ENCODE results near the gene WNK2. TPM values are rescaled to one million over a fixed set of nuclear protein-coding genes. Genes with fewer than 3 reads are reported as not detected.

The WNK2 gene
- total RNA-seq, 1 donor from 2014 or later: 1.9 TPM

GRCh38 chr9:93255994-93256877 lies 72.3 kb downstream of the WNK2 start:
- TF ChIP-seq EZH2 (IDR thresholded peaks at IDR 0.05; ENCODE audit: insufficient read depth, low read length) (no peak), CTCF (IDR thresholded peaks at IDR 0.05; ENCODE audit: insufficient read depth, low read depth, low read length) (no peak)
- Histone ChIP-seq H4K20me1 (ENCODE audit: insufficient read depth, low read length) (no peaks in the 10 kb centered on the region), H3K79me2 (ENCODE audit: insufficient read depth, low read length) (no peaks in the 10 kb centered on the region), H3K27me3 (ENCODE audit: insufficient read depth, low read length) (no peaks in the 10 kb centered on the region), H3K27ac (ENCODE audit: low read depth, low read length) (no peak overlapping the region), H3K9ac (ENCODE audit: low read length) (no peak overlapping the region), H3K4me3 (ENCODE audit: insufficient read depth, low read depth, low read length) (no peak overlapping the region), H3K4me1 (ENCODE audit: insufficient read depth, low read length) (no peaks in the 10 kb centered on the region), H3K4me2 (ENCODE audit: low read length) (no peak overlapping the region), H2AFZ (ENCODE audit: low read depth, low read length) (no peak overlapping the region), H3K9me3 (ENCODE audit: insufficient read depth, low read depth, low read length) (no peaks in the 10 kb centered on the region), H3K36me3 (ENCODE audit: insufficient read depth, low read length) (no peaks in the 10 kb centered on the region)
- FAIRE-seq: no peak
- Mint-ChIP-seq H3K9me3 (ENCODE audit: unreplicated experiment) (no peaks in the 10 kb centered on the region), H3K4me1 (ENCODE audit: low read depth, unreplicated experiment) (no peaks in the 10 kb centered on the region), H3K36me3 (ENCODE audit: low read depth, unreplicated experiment) (no peaks in the 10 kb centered on the region), H3K27ac (ENCODE audit: unreplicated experiment) (no peak overlapping the region), H3K27me3 (ENCODE audit: low read depth, unreplicated experiment) (peaks cover 57% of the 10 kb centered on the region), H3K4me3 (ENCODE audit: unreplicated experiment) (no peak overlapping the region)
- DNase-seq (ENCODE audit: low read depth): no peak

- Mint-ChIP-seq H3K27me3 (ENCODE audit: low read depth, unreplicated experiment) (peaks cover 51% of the 10 kb centered on the region), H3K27ac (ENCODE audit: unreplicated experiment) (no peak overlapping the region), H3K36me3 (ENCODE audit: low read depth, unreplicated experiment) (no peaks in the 10 kb centered on the region), H3K4me3 (ENCODE audit: unreplicated experiment) (no peak overlapping the region), H3K9me3 (ENCODE audit: unreplicated experiment) (no peaks in the 10 kb centered on the region), H3K4me1 (ENCODE audit: low read depth, unreplicated experiment) (no peaks in the 10 kb centered on the region)
- no peak overlapping the region for H3K9ac ChIP-seq (ENCODE audit: low read length)
- TF ChIP-seq EZH2 (IDR thresholded peaks at IDR 0.05; ENCODE audit: insufficient read depth, low read length): no peak
- TF ChIP-seq CTCF (IDR thresholded peaks at IDR 0.05; ENCODE audit: insufficient read depth, low read depth, low read length): no peak
- DNase-seq (ENCODE audit: low read depth) (no peak), FAIRE-seq (no peak)
- H3K27ac ChIP-seq (ENCODE audit: low read depth, low read length): no peak overlapping the region
- no peak overlapping the region for H2AFZ ChIP-seq (ENCODE audit: low read depth, low read length)
- H3K4me2 ChIP-seq (ENCODE audit: low read length): no peak overlapping the region
- no peaks in the 10 kb centered on the region for H3K4me1 ChIP-seq (ENCODE audit: insufficient read depth, low read length)
- H3K4me3 ChIP-seq (ENCODE audit: insufficient read depth, low read depth, low read length): no peak overlapping the region
- no peaks in the 10 kb centered on the region for H3K79me2 ChIP-seq (ENCODE audit: insufficient read depth, low read length)
- no peaks in the 10 kb centered on the region for H4K20me1 ChIP-seq (ENCODE audit: insufficient read depth, low read length)
- H3K36me3 ChIP-seq (ENCODE audit: insufficient read depth, low read length): no peaks in the 10 kb centered on the region
- no peaks in the 10 kb centered on the region for H3K27me3 ChIP-seq (ENCODE audit: insufficient read depth, low read length)
- H3K9me3 ChIP-seq (ENCODE audit: insufficient read depth, low read depth, low read length): no peaks in the 10 kb centered on the region
Measured at GRCh38 chr9:93256878-93257807, 73.2 kb downstream of the WNK2 start.
